SK-MEL-5 (cell line): ENCODE results near the gene APC2. TPM values are rescaled to one million over a fixed set of nuclear protein-coding genes. Genes with fewer than 3 reads are reported as not detected.
"Not testable (repeated sequence)": the region's sequence is repeated elsewhere in the genome, so short reads cannot be mapped to it uniquely, and the experiment has no call there.

Experiments used
- DNase-seq: peaks from one replicate; pipeline ENCODE4 v3.0.0-alpha.2; 2016; ENCODE audit warnings: low read depth, low spot score
- in situ Hi-C: cut with HindIII; loops from 2 replicates; pipeline ENCODE4 v1.10.0; 2016; ENCODE audit warnings: low sequenced_read_pairs, high pct_unique_total_duplicates, low pct_unique_long_range_greater_than_20kb
- total RNA-seq: library from RNA; depleted of rRNA; stranded (reverse); fragments of >200 nt; shearing (Covaris generic); gene quantifications from 2 replicates; pipeline ENCODE4 v1.2.3, GENCODE V29; 2014

The APC2 gene
- total RNA-seq, 1 experiment from 2014 or later: 2.0 TPM

GRCh38 chr19:1411255-1412191 is 38.4 kb upstream of the APC2 start:
- DNase-seq: no peak
- in situ Hi-C loops: no loop called here

GRCh38 chr19:1412323-1412923 is 37.5 kb upstream of the APC2 start:
- in situ Hi-C loops: no loop called here
- DNase-seq: no peak

- DNase-seq: no peak
- in situ Hi-C loops: no loop called here
Observed at GRCh38 chr19:1412995-1413800, 36.7 kb upstream of the APC2 start.

- in situ Hi-C loops: no loop called here
- no peak for DNase-seq
Observed at GRCh38 chr19:1416014-1416841, 33.7 kb upstream of the APC2 start.

GRCh38 chr19:1417145-1417544 is 32.8 kb upstream of the APC2 start:
- no peak for DNase-seq
- in situ Hi-C loops: no loop called here

GRCh38 chr19:1417681-1418495 is 32.0 kb upstream of the APC2 start:
- in situ Hi-C loops: no loop called here
- no peak for DNase-seq

- DNase-seq: no peak
- in situ Hi-C loops: no loop called here
Observed at GRCh38 chr19:1418496-1418775, 31.5 kb upstream of the APC2 start.

GRCh38 chr19:1418951-1419738 is 30.8 kb upstream of the APC2 start:
- no peak for DNase-seq
- in situ Hi-C loops: no loop called here

- in situ Hi-C loops, DNase-seq: not testable (repeated sequence)
Observed at GRCh38 chr19:1420085-1420484, 29.8 kb upstream of the APC2 start.

- no peak for DNase-seq
- in situ Hi-C loops: no loop called here
Observed at GRCh38 chr19:1420590-1420989, 29.3 kb upstream of the APC2 start.

- in situ Hi-C loops: no loop called here
- DNase-seq: no peak
Observed at GRCh38 chr19:1421218-1421957, 28.5 kb upstream of the APC2 start.

- in situ Hi-C loops: no loop called here
- DNase-seq: no peak
Observed at GRCh38 chr19:1421958-1422305, 28.0 kb upstream of the APC2 start.

GRCh38 chr19:1422360-1422759 is 27.6 kb upstream of the APC2 start:
- in situ Hi-C loops: no loop called here
- DNase-seq: no peak

GRCh38 chr19:1422943-1423342 is 27.0 kb upstream of the APC2 start:
- no peak for DNase-seq
- in situ Hi-C loops: no loop called here

- in situ Hi-C loops: no loop called here
- DNase-seq: no peak
Observed at GRCh38 chr19:1423436-1424191, 26.3 kb upstream of the APC2 start.
